NK-92 treated with Interleukin-12 subunit alpha and Interleukin-12 subunit beta, amount 100 ng/mL, for 24 hours (cell line): ENCODE measurements around the gene CTDSP1.

Experiments used
- DNase-seq: peaks from one replicate; lab custom pipeline; 2025; lab: John Stamatoyannopoulos, UW

The CTDSP1 gene

DNA sequence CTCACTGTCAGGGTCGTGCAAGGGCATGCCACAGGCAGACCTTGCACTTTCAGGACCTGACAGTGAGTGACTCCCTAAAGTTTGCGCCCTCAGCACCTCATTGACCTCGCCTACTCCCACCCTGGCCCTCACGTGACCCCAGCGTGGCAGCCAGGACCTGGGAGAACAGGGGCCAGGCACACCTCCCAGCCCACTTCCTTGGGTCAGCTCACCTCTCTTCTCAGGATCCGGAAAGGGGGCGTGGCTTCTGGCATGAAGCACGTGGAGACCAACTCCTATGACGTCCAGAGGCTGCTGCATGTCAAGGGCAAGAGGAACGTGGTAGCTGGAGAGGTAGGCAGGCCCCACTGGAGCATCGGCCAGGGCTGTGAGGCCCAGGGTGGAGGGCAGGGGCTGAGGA lies 28.1 kb downstream of the CTDSP1 start:
- DNase-seq = no peak

DNA sequence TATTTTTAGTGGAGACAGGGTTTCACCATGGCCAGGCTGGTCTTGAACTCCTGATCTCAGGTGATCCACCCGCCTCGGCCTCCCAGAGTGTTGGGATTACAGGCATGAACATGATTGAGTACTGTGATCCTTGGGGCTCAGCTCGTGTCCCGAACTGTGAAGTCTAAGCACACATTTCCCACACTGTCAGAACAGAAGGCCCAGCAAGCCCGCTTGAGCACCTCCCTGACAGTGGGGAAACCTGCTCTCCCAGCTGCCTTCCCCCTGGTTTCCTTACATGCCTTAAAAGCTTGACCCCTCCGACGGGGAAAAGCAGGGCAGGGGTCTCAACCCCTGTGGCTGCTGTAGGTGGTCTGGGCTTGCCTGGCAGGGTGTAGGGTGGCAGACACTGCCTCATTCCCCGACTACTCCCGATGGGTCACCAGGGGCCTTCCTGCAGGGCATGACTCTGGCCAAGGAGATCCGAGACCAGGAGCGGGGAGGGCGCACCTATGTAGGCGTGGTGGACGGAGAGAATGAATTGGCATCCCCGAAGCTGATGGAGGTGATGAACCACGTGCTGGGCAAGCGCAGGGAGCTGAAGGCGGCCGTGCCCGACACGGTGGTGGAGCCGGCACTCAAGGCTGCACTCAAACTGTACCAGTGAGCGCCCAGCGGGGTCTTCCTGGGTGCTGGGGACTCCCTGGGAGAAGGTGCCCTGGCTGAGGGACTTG lies 29.3 kb downstream of the CTDSP1 start:
- DNase-seq = no peak

GRCh38 chr2:218429911-218430692 lies 30.4 kb downstream of the CTDSP1 start:
- no peak for DNase-seq

GRCh38 chr2:218430721-218431120 lies 31.1 kb downstream of the CTDSP1 start:
- DNase-seq = no peak

- DNase-seq = no peak
These were observed 32.2 kb downstream of the CTDSP1 start for GRCh38 chr2:218431878-218432277.

- DNase-seq = no peak
These were observed 33.2 kb downstream of the CTDSP1 start for GRCh38 chr2:218432676-218433365.

DNA sequence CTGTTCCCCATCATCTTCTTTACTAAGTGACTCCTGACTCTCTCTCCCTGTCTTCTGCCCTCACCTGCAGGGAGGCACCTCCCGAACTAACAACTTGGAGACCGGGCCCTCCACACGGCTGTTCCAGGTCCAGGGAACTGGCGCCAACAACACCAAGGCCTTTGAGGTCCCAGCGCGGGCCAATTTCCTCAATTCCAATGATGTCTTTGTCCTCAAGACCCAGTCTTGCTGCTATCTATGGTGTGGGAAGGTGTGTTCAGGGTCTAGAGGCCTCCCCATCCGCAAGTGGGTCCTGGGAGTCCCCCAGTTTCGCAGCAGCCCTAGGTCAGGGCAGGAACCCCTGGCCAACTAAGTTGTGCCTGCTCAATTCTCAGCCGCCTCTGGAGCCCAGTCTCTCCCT lies 34.8 kb downstream of the CTDSP1 start:
- DNase-seq = no peak

GRCh38 chr2:218435003-218435982 lies 35.6 kb downstream of the CTDSP1 start:
- DNase-seq = no peak

- no peak for DNase-seq
These were observed 37.3 kb downstream of the CTDSP1 start for GRCh38 chr2:218436992-218437391.

DNA sequence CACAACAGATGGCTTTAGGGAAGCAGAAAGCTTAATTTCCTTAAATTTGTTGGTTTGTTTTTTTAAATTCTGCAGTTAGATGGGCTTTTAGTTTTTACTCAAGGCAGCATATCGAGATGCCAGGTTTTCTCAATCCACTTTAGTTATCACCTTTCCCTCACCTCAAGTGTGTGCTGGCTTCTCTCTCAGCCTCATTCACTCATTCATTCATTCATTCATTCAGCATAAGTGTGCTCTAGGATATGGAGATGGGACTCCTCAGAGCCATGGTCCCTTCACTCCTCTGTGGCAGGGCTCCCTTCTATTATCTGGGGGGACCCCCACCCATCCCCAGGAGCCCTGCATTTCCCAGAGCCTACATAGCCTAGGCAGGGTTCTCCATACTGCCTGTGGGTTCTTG lies 38.3 kb downstream of the CTDSP1 start:
- no peak for DNase-seq

DNA sequence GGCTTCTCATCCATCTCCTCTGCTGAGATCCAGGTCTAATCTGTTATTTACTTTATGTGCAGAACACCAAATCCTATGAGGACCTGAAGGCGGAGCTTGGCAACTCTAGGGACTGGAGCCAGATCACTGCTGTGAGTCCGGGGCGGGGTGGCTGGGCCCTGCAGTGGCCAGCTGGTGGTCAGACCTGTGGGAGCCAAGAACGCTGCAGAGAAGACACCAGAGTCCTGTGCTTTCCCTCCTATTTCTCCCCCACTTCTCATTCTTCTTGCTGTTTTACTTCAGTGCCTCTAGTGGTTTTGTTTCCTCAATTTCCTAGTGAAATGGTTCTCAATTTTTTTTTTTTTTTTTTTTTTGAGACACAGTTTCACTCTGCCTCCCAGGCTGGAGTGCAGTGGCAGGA lies 38.9 kb downstream of the CTDSP1 start:
- no peak for DNase-seq

DNA sequence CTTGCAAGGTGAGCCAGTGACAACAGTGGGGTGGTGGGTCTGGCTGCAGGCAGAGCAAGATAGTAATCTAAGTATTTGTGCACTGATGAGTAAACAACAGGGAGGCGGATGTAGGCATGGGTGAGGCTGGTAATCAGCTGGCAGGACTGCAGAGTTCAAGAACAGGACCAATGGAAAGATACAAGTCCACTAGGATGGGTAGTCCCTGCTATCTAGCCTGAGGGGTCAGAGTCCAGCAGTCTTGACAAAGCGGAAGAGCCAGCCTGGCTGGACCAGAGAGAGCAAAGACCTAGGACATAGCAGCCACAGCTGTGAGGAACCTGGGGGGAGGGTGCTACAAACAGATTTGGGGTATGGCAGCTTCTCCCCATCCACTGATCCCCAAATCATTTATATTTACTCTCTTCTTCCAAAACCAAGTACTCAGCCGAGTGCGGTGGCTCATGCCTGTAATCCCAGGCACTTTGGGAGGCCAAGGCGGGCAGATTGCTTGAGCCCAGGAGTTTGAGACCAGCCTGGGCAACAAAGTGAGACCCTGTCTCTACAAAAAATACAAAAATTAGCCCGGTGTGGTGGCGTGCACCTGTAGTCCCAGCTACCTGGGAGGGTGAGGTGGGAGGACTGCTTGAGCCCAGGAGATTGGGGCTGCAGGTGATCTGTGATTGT lies 45.2 kb downstream of the CTDSP1 start:
- DNase-seq = no peak

DNA sequence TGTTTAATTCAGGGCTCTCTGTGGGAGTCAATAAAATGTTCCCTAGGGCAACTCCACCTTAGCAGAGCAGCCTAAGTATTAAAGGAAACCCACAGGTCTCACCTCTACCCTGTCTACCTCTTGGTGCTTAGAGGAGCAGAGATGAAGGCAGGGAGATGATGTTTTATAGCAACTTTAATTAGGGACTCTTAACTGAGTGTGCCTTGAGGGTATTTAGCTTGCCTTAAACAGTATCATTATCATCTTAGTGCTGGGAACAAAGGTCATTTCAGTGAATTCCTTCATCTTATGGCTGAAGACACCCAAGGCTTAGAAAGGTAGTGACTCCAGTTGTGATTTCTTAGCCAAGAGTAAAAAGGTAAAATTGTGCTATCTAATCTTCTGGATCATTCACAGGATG lies 45.9 kb downstream of the CTDSP1 start:
- no peak for DNase-seq

GRCh38 chr2:218446547-218446946 lies 46.9 kb downstream of the CTDSP1 start:
- no peak for DNase-seq

- no peak for DNase-seq
These were observed 47.4 kb downstream of the CTDSP1 start for GRCh38 chr2:218447072-218447471.

DNA sequence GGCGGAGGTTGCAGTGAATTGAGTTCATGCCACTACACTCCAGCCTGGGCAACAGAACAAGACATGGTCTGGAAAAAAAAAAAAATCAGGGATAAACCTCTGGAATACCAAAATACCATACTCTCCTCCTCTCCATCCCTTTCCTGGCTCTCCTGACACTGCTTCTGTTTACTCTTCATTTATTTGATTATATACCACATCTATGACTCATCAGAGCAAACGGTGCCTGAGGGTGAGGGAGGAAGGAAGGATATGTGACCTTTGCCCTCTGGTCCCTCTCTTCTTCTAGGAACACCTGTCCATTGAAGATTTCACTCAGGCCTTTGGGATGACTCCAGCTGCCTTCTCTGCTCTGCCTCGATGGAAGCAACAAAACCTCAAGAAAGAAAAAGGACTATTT lies 49.3 kb downstream of the CTDSP1 start:
- DNase-seq = no peak

- DNase-seq = no peak
These were observed 52.4 kb downstream of the CTDSP1 start for GRCh38 chr2:218452079-218452478.
